Panc1 (cell line): Measurements from ENCODE around the gene TROAP. TPM values are rescaled to one million over a fixed set of nuclear protein-coding genes. Genes with fewer than 3 reads are reported as not detected.

Source experiments
- ATAC-seq: fragments of 200-7000 bp; cut with Tn5 transposase; 2 replicates; pipeline ENCODE4 v1.9.1; 2020; ENCODE audit warnings: mild to moderate bottlenecking, moderate library complexity
- BruUV-seq: library from RNA; stranded (reverse); fragments of 400-500 nt; replicated peaks from 2 replicates; lab custom pipeline; 2021; lab: Mats Ljungman, UMichigan
- CTCF ChIA-PET: fragments of 300-600 bp; sonication (Branson Sonifier 250); formaldehyde crosslinking; loops from one replicate; lab custom pipeline; 2022; ENCODE audit warnings: antibody characterized with exemption; lab: Charles Lee
- POLR2A ChIA-PET: fragments of 300-600 bp; sonication (Branson Sonifier 250); formaldehyde crosslinking; loops from one replicate; lab custom pipeline; 2022; ENCODE audit warnings: antibody characterized with exemption; lab: Charles Lee
- DNase-seq: peaks from one replicate; pipeline ENCODE4 v3.0.0-alpha.2; 2010; ENCODE audit warnings: low read depth, low spot score
- H3K27ac ChIP-seq: 2 replicates; pipeline ENCODE4 v1.5.1; 2011; ENCODE audit warnings: mild to moderate bottlenecking, low read length, inconsistent platforms
- H3K27me3 ChIP-seq: fragments of 200-500 bp; sonication (Bioruptor generic); 2 replicates; pipeline ENCODE4 v1.6.0; 2014; ENCODE audit warnings: low read length, inconsistent platforms; ENCODE audit not compliant: control insufficient read depth, insufficient read depth
- H3K36me3 ChIP-seq: fragments of 200-500 bp; sonication (Bioruptor generic); 2 replicates; pipeline ENCODE4 v1.5.1; 2014; ENCODE audit warnings: inconsistent platforms, mild to moderate bottlenecking, low read length, moderate library complexity; ENCODE audit not compliant: control insufficient read depth, insufficient read depth
- H3K4me1 ChIP-seq: 2 replicates; pipeline ENCODE4 v1.5.1; 2011; ENCODE audit warnings: inconsistent platforms, mild to moderate bottlenecking, low read length, moderate library complexity; ENCODE audit not compliant: control insufficient read depth, insufficient read depth
- H3K4me3 ChIP-seq, 2 experiments: 2 replicates each; pipeline ENCODE4 v1.5.1; 2011 to 2012; ENCODE audit warnings: low read depth in 2 of 2, low read length in 2 of 2, mild to moderate bottlenecking in 2 of 2, inconsistent platforms in 1 of 2, moderate library complexity in 1 of 2
- H3K9me3 ChIP-seq: fragments of 200-500 bp; sonication (Bioruptor generic); 2 replicates; pipeline ENCODE4 v1.5.1; 2014; ENCODE audit warnings: low read depth, mild to moderate bottlenecking, inconsistent platforms, low read length, moderate library complexity; ENCODE audit not compliant: control insufficient read depth, insufficient read depth
- CTCF ChIP-seq: fragments of 450-650 bp; IDR thresholded peaks from 2 replicates; pipeline ENCODE4 v1.5.1; 2017; ENCODE audit warnings: mild to moderate bottlenecking
- POLR2AphosphoS5 ChIP-seq: IDR thresholded peaks from 2 replicates; pipeline ENCODE4 v1.6.1; 2012; ENCODE audit warnings: mild to moderate bottlenecking, low read depth, low read length, moderate library complexity
- REST ChIP-seq, 2 experiments: IDR thresholded peaks; 2 replicates each; pipeline ENCODE4 v1.6.1; 2011 to 2012; ENCODE audit warnings: low read depth in 2 of 2, control low read depth in 1 of 2, low read length in 1 of 2, mild to moderate bottlenecking in 1 of 2, moderate library complexity in 1 of 2; ENCODE audit not compliant: insufficient read depth in 1 of 2
- SIN3A ChIP-seq: IDR thresholded peaks from 2 replicates; pipeline ENCODE4 v1.6.1; 2012; ENCODE audit warnings: low read depth, mild to moderate bottlenecking, low read length, moderate library complexity, borderline replicate concordance; ENCODE audit not compliant: insufficient read depth
- TCF7L2 ChIP-seq: IDR thresholded peaks from 2 replicates; pipeline ENCODE4 v1.6.1; 2011; ENCODE audit warnings: mild to moderate bottlenecking, low read depth, low read length, inconsistent platforms
- in situ Hi-C: cut with HindIII; loops from 2 replicates; pipeline ENCODE4 v1.10.0; 2016; ENCODE audit warnings: low sequenced_read_pairs, low pct_unique_long_range_greater_than_20kb
- intact Hi-C: fragments of 100-400 bp; cut with micrococcal nuclease; formaldehyde crosslinking; loops from one replicate; pipeline ENCODE4 v1.10.0; 2022; ENCODE audit not compliant: unreplicated experiment
- total RNA-seq: library from RNA; stranded (reverse); gene quantifications from one replicate; pipeline ENCODE4 v1.2.1, GENCODE V29; 2021; ENCODE audit not compliant: unreplicated experiment

Gene TROAP
- total RNA-seq, 1 experiment from 2014 or later, result 50.0 TPM

- H3K4me3 ChIP-seq, result no peak overlapping the region
- CTCF ChIA-PET, result interaction anchor here (0.6 to 1.7 kb wide), 3 partner anchors 17 to 86 kb away, joined by 3 to 13 read pairs (median 4); no protein-coding TSS in a partner anchor
- H3K27ac ChIP-seq, result no peak overlapping the region
- in situ Hi-C loops (no loop called here), intact Hi-C loops (no loop called here)
- no peak for DNase-seq
- no peak for ATAC-seq
- peaks cover 17% of the 10 kb centered on the region for H3K4me1 ChIP-seq
- TF ChIP-seq TCF7L2 (no peak), CTCF (no peak), REST (IDR thresholded peaks at IDR 0.05; ENCODE audit: insufficient read depth in 1 of 2, low read depth in 2 of 2, low read length in 1 of 2) (no peak), POLR2AphosphoS5 (no peak), SIN3A (no peak)
- H3K9me3 ChIP-seq, result no peaks in the 10 kb centered on the region
- POLR2A ChIA-PET, result no interaction called here
- no peaks in the 10 kb centered on the region for H3K36me3 ChIP-seq
- no peaks in the 10 kb centered on the region; the same call in 1 of the 2 replicates for H3K27me3 ChIP-seq
- no TSS peak for BruUV-seq
Observed at GRCh38 chr12:49348781-49349180, 25.7 kb downstream of the TROAP start.

GRCh38 chr12:49349266-49349665 lies 26.2 kb downstream of the TROAP start:
- Histone ChIP-seq H3K9me3 (no peaks in the 10 kb centered on the region), H3K4me1 (peaks cover 17% of the 10 kb centered on the region), H3K4me3 (no peak overlapping the region), H3K27me3 (no peaks in the 10 kb centered on the region; the same call in 1 of the 2 replicates), H3K27ac (no peak overlapping the region), H3K36me3 (no peaks in the 10 kb centered on the region)
- POLR2A ChIA-PET, result no interaction called here
- DNase-seq (no peak), ATAC-seq (no peak)
- in situ Hi-C loops (no loop called here), intact Hi-C loops (no loop called here)
- CTCF ChIA-PET, result interaction anchor here (0.6 to 1.1 kb wide), 2 partner anchors 9 to 37 kb away, joined by 4 to 6 read pairs; no protein-coding TSS in a partner anchor
- TF ChIP-seq POLR2AphosphoS5, result no peak
- no peak for TF ChIP-seq TCF7L2
- no peak for TF ChIP-seq SIN3A
- TF ChIP-seq CTCF, result no peak
- no peak for TF ChIP-seq REST (IDR thresholded peaks at IDR 0.05; ENCODE audit: insufficient read depth in 1 of 2, low read depth in 2 of 2, low read length in 1 of 2)
- BruUV-seq, result no TSS peak
